NB4 (cell line): ENCODE results near the gene NXF1.
A peak's percentile ranks its signal among the peaks of the same experiment; 100 is the strongest.

Experiments used
- CTCF ChIP-seq: IDR thresholded peaks from one replicate; pipeline ENCODE4 v1.5.1; 2012; ENCODE audit warnings: low read depth, low read length
- MAX ChIP-seq: IDR thresholded peaks from 2 replicates; pipeline ENCODE4 v1.6.1; 2011; ENCODE audit warnings: low read depth, low read length
- MYC ChIP-seq: IDR thresholded peaks from 2 replicates; pipeline ENCODE4 v1.6.1; 2011; ENCODE audit warnings: low read depth, low read length
- POLR2A ChIP-seq: IDR thresholded peaks from 2 replicates; pipeline ENCODE4 v1.6.1; 2011; ENCODE audit warnings: mild to moderate bottlenecking; ENCODE audit not compliant: insufficient read length; ENCODE audit errors: extremely low read depth

GRCh38 chr11:62850911-62851806 lies 45.9 kb upstream of the NXF1 start:
- no peak for TF ChIP-seq MAX
- no peak for TF ChIP-seq CTCF
- peak; percentile 19 for TF ChIP-seq POLR2A
- no peak for TF ChIP-seq MYC
